GM19324 (cell line): Measurements from ENCODE around the gene RTN1.

Experiments used
- ATAC-seq: cut with Tn5 transposase; IDR thresholded peaks from one replicate; pipeline ENCODE4 v1.9.1; 2021; ENCODE audit warnings: mild to moderate bottlenecking, moderate library complexity; ENCODE audit not compliant: unreplicated experiment, low FRiP score

RTN1 gene

GRCh38 chr14:59638885-59639284, 231.7 kb downstream of the RTN1 start:
- ATAC-seq, result no peak

- ATAC-seq, result no peak
Observed at GRCh38 chr14:59634617-59635016, 236.0 kb downstream of the RTN1 start.

GRCh38 chr14:59633486-59633885, 237.1 kb downstream of the RTN1 start:
- ATAC-seq, result no peak

GRCh38 chr14:59632381-59632780, 238.2 kb downstream of the RTN1 start:
- no peak for ATAC-seq

- no peak for ATAC-seq
Observed at GRCh38 chr14:59631237-59631636, 239.3 kb downstream of the RTN1 start.

GRCh38 chr14:59630288-59630963, 240.2 kb downstream of the RTN1 start:
- ATAC-seq, result no peak

GRCh38 chr14:59629444-59630287, 240.9 kb downstream of the RTN1 start:
- ATAC-seq, result no peak

GRCh38 chr14:59627011-59627520, 243.5 kb downstream of the RTN1 start:
- no peak for ATAC-seq

- no peak for ATAC-seq
Observed at GRCh38 chr14:59622631-59623030, 247.9 kb downstream of the RTN1 start.

- no peak for ATAC-seq
Observed at GRCh38 chr14:59619061-59619460, 251.5 kb downstream of the RTN1 start.

- no peak for ATAC-seq
Observed at GRCh38 chr14:59601056-59601455, 269.5 kb downstream of the RTN1 start.

GRCh38 chr14:59600211-59600945, 270.2 kb downstream of the RTN1 start:
- ATAC-seq, result no peak

GRCh38 chr14:59595071-59595470, 275.5 kb downstream of the RTN1 start:
- no peak for ATAC-seq

- ATAC-seq, result no peak
Observed at GRCh38 chr14:59591641-59592370, 278.8 kb downstream of the RTN1 start.

GRCh38 chr14:59588101-59588500, 282.5 kb downstream of the RTN1 start:
- no peak for ATAC-seq

- no peak for ATAC-seq
Observed at GRCh38 chr14:59585891-59586554, 284.6 kb downstream of the RTN1 start.

GRCh38 chr14:59583755-59584154, 286.8 kb downstream of the RTN1 start:
- ATAC-seq, result no peak

GRCh38 chr14:59582845-59583509, 287.6 kb downstream of the RTN1 start:
- ATAC-seq, result no peak

GRCh38 chr14:59582161-59582560, 288.4 kb downstream of the RTN1 start:
- ATAC-seq, result no peak
